Fibroblast of skin of right biceps (primary cell): ENCODE data around the gene TPRA1.
A peak's percentile ranks its signal among the peaks of the same experiment; 100 is the strongest.

Experiments
- DNase-seq: peaks from one replicate; pipeline ENCODE4 v3.0.0-alpha.2; 2013

TPRA1 gene

DNA sequence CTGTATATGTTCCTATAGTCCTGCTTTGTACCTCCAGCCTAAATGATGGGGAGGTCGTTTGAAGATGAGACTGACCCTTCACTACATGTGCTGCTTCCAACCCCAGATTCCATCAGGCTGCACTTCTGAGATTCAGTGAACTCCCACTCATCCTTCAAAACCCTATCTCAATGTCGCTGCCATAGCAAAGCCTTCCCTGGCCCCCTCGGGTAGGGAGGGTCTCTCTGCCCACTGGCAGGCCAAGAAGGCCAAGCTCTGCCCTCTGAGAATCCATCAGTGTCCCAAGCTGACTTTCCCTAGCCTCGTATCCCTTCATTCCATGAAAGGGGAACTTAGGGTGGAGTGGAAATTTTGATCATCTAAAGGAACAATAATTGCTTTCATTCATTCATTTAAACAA lies 35.4 kb downstream of the TPRA1 start:
- DNase-seq = no peak

- DNase-seq = no peak
Measured at GRCh38 chr3:127552038-127552437, 38.5 kb downstream of the TPRA1 start.

DNA sequence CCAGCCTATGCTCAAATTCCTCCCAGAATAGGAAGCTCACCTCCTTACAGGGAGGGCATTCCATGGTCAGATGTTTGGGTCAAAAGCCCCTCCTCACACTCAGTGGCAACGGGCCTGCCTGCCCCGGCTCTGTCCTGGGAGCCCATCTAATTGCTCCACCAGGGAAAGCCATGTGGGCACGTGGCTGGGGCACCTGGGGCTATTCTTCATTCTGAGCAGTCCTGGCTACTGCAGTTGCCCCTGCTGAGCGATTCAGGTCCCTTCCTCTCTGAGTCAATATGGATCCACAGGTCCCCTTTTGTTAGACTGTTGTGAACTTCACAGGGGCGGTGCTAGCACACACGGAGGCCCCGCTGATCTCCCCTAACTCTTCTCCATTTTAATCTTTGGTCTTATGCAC lies 39.4 kb downstream of the TPRA1 start:
- DNase-seq = no peak

DNA sequence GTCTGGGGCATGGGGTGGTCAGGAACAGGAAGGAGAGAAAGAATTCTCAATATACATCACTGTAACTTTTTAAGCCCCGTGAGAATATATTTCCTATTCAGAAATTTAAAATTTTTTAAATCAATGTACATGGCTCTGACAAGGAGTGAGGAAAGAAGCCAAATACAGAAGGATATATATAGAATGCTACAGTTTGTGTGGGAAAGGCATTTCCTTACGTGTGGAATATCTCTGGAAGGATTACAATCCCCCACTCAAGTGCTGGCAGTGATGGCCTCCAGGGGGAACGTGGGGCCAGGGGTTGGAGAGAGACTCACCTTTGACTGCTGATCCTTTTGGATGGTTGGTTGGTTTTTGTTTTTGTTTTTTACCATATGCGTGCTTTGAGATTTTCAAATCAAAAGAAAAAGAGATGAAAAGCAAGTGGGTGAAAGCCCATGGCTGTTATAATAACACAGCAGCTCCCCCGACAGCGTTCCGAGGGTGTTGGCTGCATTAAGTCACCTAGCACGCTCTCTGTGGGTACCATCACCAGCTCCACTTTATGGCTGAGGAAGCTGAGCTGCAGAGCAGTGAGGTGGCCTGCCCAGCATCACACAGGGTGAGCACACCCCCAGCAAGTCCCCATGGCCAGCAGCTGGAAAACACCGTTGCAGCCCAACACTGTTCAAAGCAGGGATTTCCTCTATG lies 39.9 kb downstream of the TPRA1 start:
- no peak for DNase-seq

DNA sequence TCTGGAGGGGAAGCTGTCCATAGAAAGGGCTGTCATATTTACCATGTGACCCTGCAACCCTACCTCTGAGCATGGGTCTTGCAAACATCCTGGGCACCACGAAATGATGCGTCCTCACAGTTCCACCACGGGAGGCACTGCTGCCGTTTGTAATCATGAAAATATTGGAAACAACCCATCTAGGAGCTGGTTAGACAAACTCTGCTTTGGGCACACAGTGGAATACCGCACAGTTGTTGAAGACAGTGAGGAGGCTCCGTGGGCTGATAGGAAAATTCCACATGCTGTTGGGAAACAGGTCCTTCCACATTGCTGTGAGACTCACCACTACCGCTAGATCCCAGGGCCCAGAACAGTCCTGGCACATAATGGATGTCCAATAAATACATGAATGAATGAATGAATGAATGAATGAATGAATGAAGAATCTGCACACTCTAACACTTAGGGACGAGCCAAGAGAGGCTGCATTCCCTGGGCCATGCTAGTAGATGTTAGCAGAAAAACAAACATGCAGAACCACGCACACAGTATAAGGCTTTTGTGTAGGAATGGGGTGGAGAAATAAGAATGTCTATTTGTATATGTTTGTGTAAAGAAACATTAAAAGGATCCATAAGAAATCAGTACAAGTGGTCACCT lies 40.6 kb downstream of the TPRA1 start:
- no peak for DNase-seq

GRCh38 chr3:127547761-127548605 lies 42.5 kb downstream of the TPRA1 start:
- peak; percentile 56 for DNase-seq

GRCh38 chr3:127546970-127547733 lies 43.4 kb downstream of the TPRA1 start:
- no peak for DNase-seq

- no peak for DNase-seq
Measured at GRCh38 chr3:127546554-127546953, 44.0 kb downstream of the TPRA1 start.

- DNase-seq = no peak
Measured at GRCh38 chr3:127545711-127546457, 44.6 kb downstream of the TPRA1 start.

GRCh38 chr3:127545216-127545615 lies 45.3 kb downstream of the TPRA1 start:
- no peak for DNase-seq

DNA sequence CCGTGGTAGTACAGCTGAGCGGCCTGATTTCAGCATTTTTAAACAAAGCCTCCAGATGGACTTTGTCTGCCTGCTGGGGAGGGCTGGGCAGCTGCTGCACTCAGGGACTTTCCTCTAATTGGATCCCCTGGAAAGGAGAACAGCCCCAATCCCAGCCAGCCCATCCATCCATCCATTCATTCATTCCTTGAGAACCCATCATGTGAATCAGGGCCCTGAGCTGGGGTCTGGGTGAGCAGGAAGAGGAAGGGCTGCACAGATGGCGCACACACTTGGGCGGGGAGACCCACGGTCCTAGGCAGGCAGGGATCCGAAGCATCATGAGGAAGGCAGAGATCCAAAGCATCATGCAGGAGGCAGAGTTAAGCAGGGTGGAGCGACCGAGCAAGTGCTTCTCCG lies 45.7 kb downstream of the TPRA1 start:
- no peak for DNase-seq

DNA sequence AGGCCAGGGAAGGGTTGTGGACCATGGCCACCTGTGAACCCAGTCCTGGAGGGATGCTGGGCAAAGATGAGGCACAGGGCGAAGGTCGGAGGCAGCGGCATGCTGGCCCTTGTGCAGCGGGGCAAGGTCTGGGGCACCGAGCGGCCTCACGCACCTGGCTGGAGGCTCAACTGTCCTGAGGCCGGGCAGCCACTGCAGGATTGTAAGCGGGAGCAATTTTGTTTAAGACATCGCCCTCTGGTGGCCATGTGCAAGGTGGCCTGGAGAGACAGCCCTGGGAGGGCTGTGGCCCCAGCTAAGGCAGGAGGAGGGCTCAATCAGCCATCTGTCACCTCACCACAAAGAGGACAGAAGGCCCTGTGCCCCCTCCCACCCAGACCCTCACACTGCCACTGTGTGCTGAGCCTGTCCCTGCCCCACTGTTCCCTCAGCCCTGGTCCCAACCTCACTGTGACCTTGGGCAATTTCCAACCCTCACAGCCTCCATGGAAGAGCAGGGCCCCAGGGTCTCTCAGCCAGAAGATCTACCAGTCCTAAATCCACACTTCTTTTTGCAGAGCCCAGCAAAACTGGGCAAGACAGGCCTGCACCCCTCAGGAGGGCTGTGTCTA lies 46.2 kb downstream of the TPRA1 start:
- peak; percentile 52 for DNase-seq

DNA sequence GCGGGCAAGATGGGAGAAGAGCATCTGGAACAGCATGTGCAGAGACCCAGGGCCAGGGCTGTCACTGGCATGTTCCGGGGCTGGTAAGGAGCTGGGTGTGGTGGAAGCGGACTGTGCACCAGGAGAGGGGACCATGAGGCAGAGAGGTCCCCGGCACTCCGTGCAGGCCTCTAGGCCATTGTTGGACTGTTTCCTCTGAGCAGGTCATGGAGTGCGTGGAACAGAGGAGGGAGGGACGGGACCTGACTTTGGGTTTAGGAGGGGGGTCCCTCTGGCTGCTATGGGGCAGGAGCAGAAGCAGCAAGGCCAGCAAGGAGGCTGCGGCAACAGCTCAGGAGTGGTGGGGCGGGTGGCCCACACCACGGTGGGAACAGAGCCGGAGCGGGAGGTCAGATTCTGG lies 47.1 kb downstream of the TPRA1 start:
- no peak for DNase-seq

DNA sequence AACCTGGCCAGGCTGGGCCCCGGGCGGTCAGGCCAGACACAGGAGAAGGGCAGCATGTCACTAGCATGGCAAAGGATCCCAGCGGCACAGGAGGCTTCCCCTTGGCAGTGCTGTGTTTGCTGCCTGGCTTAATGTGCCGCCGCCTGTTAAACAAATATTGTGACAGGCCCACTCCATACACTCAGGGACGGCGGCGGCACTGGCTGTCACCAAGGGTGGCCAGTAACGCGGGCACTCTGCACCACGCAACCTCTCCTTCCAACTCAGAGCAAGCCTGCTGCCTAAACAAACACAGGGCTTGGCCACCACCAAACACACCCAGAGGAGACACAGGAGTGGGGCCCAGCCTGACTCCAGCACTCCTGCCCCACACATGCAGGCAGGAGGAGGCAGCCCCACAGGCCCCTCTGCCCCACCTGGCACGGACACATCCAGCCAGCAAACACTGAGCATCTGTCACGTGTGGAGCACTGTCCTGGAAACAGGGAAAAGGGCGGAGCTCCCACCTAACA lies 48.0 kb downstream of the TPRA1 start:
- no peak for DNase-seq

GRCh38 chr3:127541320-127541719 lies 49.2 kb downstream of the TPRA1 start:
- no peak for DNase-seq

- no peak for DNase-seq
Measured at GRCh38 chr3:127539366-127540060, 51.0 kb downstream of the TPRA1 start.

DNA sequence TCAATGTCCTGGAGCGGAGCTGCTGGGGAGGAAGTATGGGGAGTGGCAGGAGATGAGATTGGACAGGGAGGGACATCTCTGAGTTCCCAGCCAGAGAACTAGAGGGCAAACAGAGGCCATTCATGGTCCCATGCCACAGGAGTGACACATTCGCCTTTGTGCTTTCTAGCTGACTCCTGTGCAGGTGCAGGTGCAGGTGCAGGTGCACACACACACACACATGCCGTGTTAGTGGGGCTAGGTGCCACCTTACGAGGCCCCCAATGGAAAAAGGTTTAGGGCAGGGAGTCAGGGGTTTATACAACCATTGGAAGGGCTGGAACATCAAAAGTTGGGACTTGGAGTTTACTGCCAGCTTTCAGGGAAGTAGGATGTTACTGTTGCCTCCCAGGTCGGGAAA lies 52.0 kb downstream of the TPRA1 start:
- DNase-seq = no peak

DNA sequence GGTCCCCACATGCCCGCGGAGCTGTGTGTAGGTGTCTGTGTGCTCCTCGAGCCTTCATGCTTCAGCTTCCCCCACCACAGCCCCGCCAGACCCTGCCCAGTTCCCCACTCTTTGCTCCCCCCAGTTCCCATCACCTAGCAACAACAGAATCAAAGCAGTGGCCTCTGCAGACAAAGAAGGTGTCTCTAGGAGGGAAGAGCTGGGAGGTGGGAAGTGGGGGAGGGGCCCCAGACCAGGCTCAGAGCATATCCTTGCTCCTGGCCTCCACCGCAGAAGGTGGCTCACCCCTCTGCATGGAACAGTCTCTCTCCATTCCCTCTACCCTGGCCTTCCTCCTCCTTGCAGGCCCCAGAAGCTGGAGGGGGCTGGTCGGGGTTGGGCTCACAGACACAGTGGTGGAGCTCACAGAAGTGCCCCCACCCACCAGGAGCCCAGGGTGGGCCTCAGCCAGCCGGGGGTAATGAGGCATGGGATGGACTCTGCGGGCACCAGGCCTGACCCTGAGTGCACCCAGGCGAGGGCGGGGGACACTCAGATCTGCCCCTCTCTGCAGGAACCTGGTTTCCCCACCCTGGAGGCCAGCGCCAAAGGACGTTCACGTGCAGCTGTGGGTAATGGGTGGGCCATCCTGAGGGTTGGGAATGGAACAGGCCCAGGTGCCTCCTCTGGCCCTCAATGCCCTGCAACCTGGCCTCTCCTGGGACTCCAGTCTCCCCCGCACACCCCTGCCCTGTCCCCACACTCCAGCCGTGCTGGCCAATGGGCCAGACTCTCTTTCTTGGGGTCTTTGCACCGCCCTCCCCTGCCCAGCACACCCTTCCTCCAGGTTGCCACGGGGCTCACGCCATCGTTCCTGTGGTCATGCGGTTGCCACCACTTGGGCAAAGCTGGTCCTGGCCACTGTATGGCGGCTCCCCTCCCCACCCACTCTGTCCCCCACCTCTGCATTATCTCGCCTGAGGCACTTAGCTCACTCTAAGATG lies 53.4 kb downstream of the TPRA1 start:
- no peak for DNase-seq

GRCh38 chr3:127535901-127536829 lies 54.4 kb downstream of the TPRA1 start:
- DNase-seq = no peak
